Body of pancreas (tissue), 4 donors: ENCODE measurements around the gene RAB17.

Source experiments
- POLR2A ChIP-seq, 3 donors: fragments of 450-650 bp; IDR thresholded peaks; one replicate each; pipeline ENCODE4 v1.6.1; 2016; ENCODE audit warnings: antibody characterized with exemption in 3 of 3, mild to moderate bottlenecking in 2 of 3
- TF ChIP-seq, protein P1 (sequence below), 7 experiments: fragments of 450-650 bp in 4 of 7; fragments of 200-600 bp in 3 of 7; sonication (generic) in 3 of 7; IDR thresholded peaks; one replicate each; pipeline ENCODE4 v1.5.1; 2016 to 2019; ENCODE audit warnings: antibody characterized with exemption in 7 of 7

DNA sequence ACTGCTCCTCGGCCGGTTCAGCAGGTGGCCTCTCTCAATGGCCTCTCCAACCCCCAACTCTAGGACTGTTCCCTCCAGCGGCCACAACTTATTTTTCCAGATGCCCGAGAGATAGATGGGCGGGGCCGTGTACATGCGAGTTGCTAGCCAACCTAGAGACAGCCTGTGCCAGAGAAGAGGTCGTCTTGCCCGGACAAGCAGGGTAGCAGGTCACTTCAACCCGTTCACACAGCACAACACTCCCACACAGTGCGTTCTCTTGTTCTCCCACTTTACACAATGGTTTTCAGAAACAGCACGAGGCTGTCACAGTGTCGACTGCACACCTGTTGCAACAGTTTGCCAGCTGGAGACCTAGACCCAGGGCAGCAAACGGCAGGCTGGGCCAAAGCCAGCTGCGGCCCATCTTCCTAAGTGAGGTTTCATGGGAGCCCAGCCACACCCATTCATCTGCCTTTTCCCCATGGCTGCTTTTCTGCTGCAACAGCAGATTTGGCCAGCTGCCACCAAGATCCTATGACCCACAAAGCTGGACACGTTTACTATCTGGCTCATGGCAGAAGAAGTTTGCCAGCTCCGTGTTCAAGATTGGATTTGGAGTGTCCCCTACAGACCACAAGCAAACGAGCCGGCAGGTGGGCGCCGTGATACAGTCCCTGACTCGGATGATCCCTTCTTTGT lies 31.4 kb downstream of the RAB17 start:
- TF ChIP-seq, protein P1, sequence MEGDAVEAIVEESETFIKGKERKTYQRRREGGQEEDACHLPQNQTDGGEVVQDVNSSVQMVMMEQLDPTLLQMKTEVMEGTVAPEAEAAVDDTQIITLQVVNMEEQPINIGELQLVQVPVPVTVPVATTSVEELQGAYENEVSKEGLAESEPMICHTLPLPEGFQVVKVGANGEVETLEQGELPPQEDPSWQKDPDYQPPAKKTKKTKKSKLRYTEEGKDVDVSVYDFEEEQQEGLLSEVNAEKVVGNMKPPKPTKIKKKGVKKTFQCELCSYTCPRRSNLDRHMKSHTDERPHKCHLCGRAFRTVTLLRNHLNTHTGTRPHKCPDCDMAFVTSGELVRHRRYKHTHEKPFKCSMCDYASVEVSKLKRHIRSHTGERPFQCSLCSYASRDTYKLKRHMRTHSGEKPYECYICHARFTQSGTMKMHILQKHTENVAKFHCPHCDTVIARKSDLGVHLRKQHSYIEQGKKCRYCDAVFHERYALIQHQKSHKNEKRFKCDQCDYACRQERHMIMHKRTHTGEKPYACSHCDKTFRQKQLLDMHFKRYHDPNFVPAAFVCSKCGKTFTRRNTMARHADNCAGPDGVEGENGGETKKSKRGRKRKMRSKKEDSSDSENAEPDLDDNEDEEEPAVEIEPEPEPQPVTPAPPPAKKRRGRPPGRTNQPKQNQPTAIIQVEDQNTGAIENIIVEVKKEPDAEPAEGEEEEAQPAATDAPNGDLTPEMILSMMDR (IDR thresholded peaks at IDR 0.05), result no peak
- no peak for TF ChIP-seq POLR2A (IDR thresholded peaks at IDR 0.05)
